PC-9 (cell line): Measurements from ENCODE around the gene PPL. TPM values are rescaled to one million over a fixed set of nuclear protein-coding genes. Genes with fewer than 3 reads are reported as not detected.

Experiments used
- BruUV-seq: library from RNA; stranded (reverse); fragments of 400-500 nt; replicated peaks from 2 replicates; lab custom pipeline; 2021; lab: Mats Ljungman, UMichigan
- CTCF ChIA-PET: fragments of 300-600 bp; sonication (Branson Sonifier 250); formaldehyde crosslinking; loops from one replicate; lab custom pipeline; 2022; ENCODE audit warnings: antibody characterized with exemption; lab: Charles Lee
- POLR2A ChIA-PET: fragments of 300-600 bp; sonication (Branson Sonifier 250); formaldehyde crosslinking; loops from one replicate; lab custom pipeline; 2022; ENCODE audit warnings: antibody characterized with exemption; ENCODE audit not compliant: unreplicated experiment; lab: Charles Lee
- DNase-seq, 2 experiments: peaks; one replicate each; pipeline versions ENCODE4 v3.0.0 to v3.0.0-alpha.2; 2015 to 2022; ENCODE audit warnings: mixed read lengths in 1 of 2
- H2AFZ ChIP-seq: fragments of 200-600 bp; sonication (generic); 2 replicates; pipeline ENCODE4 v1.8.1; 2017; ENCODE audit warnings: antibody characterized with exemption
- H3F3A ChIP-seq: fragments of 200-600 bp; sonication (generic); 2 replicates; pipeline ENCODE4 v1.8.1; 2017; ENCODE audit warnings: antibody characterized with exemption, mild to moderate bottlenecking, low read depth; ENCODE audit not compliant: insufficient read depth
- H3K27ac ChIP-seq: fragments of 200-600 bp; sonication (generic); 2 replicates; pipeline ENCODE4 v1.6.1; 2016; ENCODE audit warnings: mixed run types
- H3K27me3 ChIP-seq: fragments of 200-600 bp; sonication (generic); 2 replicates; pipeline ENCODE4 v1.6.1; 2016; ENCODE audit warnings: low read depth, mixed run types; ENCODE audit not compliant: insufficient read depth
- H3K36me3 ChIP-seq: fragments of 200-600 bp; sonication (generic); 2 replicates; pipeline ENCODE4 v1.6.1; 2016; ENCODE audit warnings: low read depth, mixed run types
- H3K4me1 ChIP-seq: fragments of 200-600 bp; sonication (generic); replicated peaks from 2 replicates; pipeline ENCODE4 v1.6.1; 2016; ENCODE audit warnings: mixed run types; ENCODE audit not compliant: insufficient read depth
- H3K4me2 ChIP-seq: fragments of 200-600 bp; sonication (generic); 2 replicates; pipeline ENCODE4 v1.6.1; 2017; ENCODE audit warnings: mixed run types
- H3K4me3 ChIP-seq: fragments of 200-600 bp; sonication (generic); 2 replicates; pipeline ENCODE4 v1.6.1; 2016; ENCODE audit warnings: mixed run types
- H3K79me2 ChIP-seq: fragments of 200-600 bp; sonication (generic); 2 replicates; pipeline ENCODE4 v1.6.1; 2017; ENCODE audit warnings: low read depth, mixed run types
- H3K9me2 ChIP-seq: fragments of 200-600 bp; sonication (generic); 2 replicates; pipeline ENCODE4 v1.8.1; 2017; ENCODE audit warnings: mild to moderate bottlenecking; ENCODE audit not compliant: insufficient read depth
- H3K9me3 ChIP-seq: fragments of 200-600 bp; sonication (generic); 2 replicates; pipeline ENCODE4 v1.8.1; 2016; ENCODE audit warnings: low read depth; ENCODE audit not compliant: insufficient read depth
- H4K20me1 ChIP-seq: fragments of 200-600 bp; sonication (generic); 2 replicates; pipeline ENCODE4 v1.8.1; 2017; ENCODE audit not compliant: insufficient read depth
- EZH2 ChIP-seq: fragments of 200-600 bp; sonication (generic); IDR thresholded peaks from 2 replicates; pipeline ENCODE4 v1.8.0; 2017; ENCODE audit warnings: antibody characterized with exemption, low read depth
- intact Hi-C: fragments of 100-400 bp; cut with micrococcal nuclease; formaldehyde crosslinking; loops from one replicate; pipeline ENCODE4 v1.10.0; 2022; ENCODE audit not compliant: unreplicated experiment
- total RNA-seq: library from RNA; stranded (reverse); gene quantifications from 2 replicates; pipeline ENCODE4 v1.2.3, GENCODE V29; 2021
- TF ChIP-seq, protein P1 (sequence below): fragments of 200-600 bp; sonication (generic); conservative IDR thresholded peaks from 2 replicates; pipeline ENCODE4 v1.6.1; 2017; ENCODE audit warnings: mixed run types, antibody characterized with exemption, mild to moderate bottlenecking, moderate library complexity

PPL gene
- total RNA-seq, 1 experiment from 2014 or later = 187 TPM

DNA sequence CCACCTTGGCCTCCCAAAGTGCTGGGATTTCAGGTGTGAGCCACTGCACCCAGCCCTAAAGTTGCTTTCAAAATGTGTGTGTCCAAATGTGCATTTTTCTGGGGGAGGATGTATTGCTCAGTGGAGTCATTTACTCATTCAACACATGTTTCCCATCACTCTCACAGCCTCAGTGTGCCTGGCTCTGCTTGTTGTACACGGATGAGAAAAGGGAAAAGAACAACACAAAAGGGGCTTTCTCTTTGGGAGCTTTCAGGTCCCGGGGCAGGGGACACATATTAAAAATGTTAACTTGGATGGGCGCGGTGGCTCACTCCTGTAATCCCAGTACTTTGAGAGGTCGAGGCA, 1.7 kb upstream of the PPL start:
- intact Hi-C loops = no loop called here
- Histone ChIP-seq H3K4me3 (no peak overlapping the region), H3K9me2 (no peaks in the 10 kb centered on the region), H2AFZ (no peak overlapping the region), H3K27ac (no peak overlapping the region), H3K4me1 (peaks cover 50% of the 10 kb centered on the region), H3K27me3 (no peaks in the 10 kb centered on the region), H3F3A (peaks cover 24% of the 10 kb centered on the region), H3K79me2 (peaks cover 30% of the 10 kb centered on the region), H3K4me2 (no peak overlapping the region), H3K36me3 (peaks cover 3% of the 10 kb centered on the region; the same call in 1 of the 2 replicates), H4K20me1 (peaks cover 18% of the 10 kb centered on the region), H3K9me3 (no peaks in the 10 kb centered on the region)
- CTCF ChIA-PET = no interaction called here
- TF ChIP-seq, protein P1, sequence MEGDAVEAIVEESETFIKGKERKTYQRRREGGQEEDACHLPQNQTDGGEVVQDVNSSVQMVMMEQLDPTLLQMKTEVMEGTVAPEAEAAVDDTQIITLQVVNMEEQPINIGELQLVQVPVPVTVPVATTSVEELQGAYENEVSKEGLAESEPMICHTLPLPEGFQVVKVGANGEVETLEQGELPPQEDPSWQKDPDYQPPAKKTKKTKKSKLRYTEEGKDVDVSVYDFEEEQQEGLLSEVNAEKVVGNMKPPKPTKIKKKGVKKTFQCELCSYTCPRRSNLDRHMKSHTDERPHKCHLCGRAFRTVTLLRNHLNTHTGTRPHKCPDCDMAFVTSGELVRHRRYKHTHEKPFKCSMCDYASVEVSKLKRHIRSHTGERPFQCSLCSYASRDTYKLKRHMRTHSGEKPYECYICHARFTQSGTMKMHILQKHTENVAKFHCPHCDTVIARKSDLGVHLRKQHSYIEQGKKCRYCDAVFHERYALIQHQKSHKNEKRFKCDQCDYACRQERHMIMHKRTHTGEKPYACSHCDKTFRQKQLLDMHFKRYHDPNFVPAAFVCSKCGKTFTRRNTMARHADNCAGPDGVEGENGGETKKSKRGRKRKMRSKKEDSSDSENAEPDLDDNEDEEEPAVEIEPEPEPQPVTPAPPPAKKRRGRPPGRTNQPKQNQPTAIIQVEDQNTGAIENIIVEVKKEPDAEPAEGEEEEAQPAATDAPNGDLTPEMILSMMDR = no peak
- TF ChIP-seq EZH2 = no peak
- no TSS peak for BruUV-seq
- DNase-seq = peak in 1 of 2 experiments; percentile 5
- POLR2A ChIA-PET = interaction anchor here (0.7 kb wide), 1 partner anchor 20 kb away, joined by 3 read pairs; no protein-coding TSS in a partner anchor

DNA sequence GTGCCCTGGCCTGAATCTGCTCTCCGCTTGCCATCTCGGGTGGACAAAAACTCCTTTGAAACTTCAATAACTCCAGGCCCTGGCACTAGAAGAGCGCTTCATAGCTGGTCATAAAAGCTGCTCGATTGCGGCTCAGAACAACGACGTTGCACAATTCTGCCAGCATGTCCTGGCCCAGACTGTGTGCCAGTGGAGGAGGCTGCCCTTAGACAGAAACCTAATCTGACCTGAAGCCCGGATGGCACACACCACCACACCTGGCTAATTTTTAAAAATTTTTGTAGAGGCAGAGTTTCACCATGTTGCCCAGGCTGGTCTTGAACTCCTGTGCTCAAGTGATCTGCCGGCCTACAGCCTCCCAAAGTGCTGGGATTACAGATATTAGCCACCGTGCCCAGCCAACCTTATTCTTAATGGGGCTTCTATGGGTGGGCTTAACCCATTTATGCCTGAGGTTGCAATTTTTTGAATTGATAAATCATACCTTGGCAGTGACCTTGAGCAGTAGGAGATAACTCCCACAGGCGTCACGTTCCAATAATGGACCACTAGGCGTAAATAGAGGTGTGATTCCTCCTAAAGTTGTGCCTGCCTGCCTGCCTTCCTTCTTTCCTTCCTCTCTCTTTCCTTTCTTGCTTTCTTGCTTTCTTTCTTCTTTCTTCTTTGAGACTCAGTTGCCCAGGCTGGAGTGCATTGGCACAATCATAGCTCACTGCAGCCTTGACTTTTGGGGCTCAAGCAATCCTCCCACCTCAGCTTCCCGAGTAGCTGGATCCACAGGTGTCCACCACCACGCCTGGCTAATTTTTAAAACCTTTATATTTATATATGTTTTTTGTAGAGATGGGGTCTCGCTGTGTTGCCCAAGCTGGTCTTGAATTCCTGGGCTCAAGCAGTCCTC, 1.1 kb upstream of the PPL start:
- peak overlapping the region; percentile 31; the same call in 1 of the 2 replicates for H3K4me3 ChIP-seq
- intact Hi-C loops = loop anchor here (2.0 kb wide), 1 partner anchor 55 kb away; no protein-coding TSS in a partner anchor
- no peaks in the 10 kb centered on the region for H3K27me3 ChIP-seq
- H3K4me2 ChIP-seq = peak overlapping the region; percentile 69
- no peak for DNase-seq
- no TSS peak for BruUV-seq
- ChIA-PET POLR2A (no interaction called here), CTCF (no interaction called here)
- no peak for TF ChIP-seq EZH2
- TF ChIP-seq, protein P1 = no peak
- H2AFZ ChIP-seq = 0 out of 2 replicates have a peak overlapping the region, but pooled peaks have one; percentile 63
- peaks cover 44% of the 10 kb centered on the region for H3K4me1 ChIP-seq
- H3K79me2 ChIP-seq = peaks cover 36% of the 10 kb centered on the region
- no peaks in the 10 kb centered on the region for H3K9me3 ChIP-seq
- H3K9me2 ChIP-seq = no peaks in the 10 kb centered on the region
- H3K36me3 ChIP-seq = peaks cover 6% of the 10 kb centered on the region; the same call in 1 of the 2 replicates
- H3K27ac ChIP-seq = no peak overlapping the region
- peaks cover 24% of the 10 kb centered on the region for H4K20me1 ChIP-seq
- peaks cover 18% of the 10 kb centered on the region for H3F3A ChIP-seq

DNA sequence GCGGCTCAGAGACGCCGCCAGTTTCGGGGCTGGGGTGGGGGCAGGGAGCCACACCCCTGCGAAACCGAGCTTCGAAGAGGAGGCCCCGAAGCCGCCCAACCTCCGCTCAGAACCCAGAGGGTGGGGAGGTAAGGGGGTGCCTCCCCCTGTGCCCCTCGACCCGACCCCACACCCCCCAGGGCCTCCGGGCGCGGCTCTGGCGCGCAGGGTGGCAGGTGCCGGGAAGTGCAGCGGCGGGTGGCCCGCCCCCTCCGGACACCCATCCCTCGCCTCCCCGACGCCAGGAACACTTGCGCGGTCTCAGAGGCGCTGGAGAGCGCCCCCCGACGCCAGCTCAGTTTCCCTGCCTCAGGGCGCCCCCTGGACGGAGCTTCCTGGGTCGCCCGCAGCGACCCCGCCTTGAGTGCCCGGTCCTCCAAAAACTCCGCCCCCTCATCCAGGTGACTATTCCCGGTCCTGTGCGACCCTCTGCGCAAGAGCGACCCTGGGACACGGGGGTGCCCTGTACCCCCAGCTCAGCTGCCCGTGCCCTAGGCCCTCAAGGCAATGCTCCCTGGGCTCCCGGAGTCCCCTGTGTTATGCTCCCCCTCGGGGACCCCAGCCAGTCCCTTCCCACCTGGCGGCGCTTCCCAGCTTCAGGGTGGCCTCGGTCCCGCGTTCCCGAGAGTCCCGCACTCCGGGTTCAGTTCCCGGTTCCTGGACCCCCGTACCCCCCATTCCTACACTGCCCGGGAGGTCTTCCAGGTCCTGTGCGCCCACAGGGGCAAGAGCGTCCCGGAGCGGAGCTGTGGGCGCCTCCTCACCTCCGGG, 562 bp downstream of the PPL start:
- peaks cover 6% of the 10 kb centered on the region; the same call in 1 of the 2 replicates for H3K36me3 ChIP-seq
- BruUV-seq = TSS peak; percentile 36

More for the DNA sequence above, 562 bp downstream of the PPL start:
- POLR2A ChIA-PET = interaction anchor here (0.6 to 1.2 kb wide), 5 partner anchors 8 to 243 kb away, joined by 3 to 6 read pairs (median 4); partner anchors contain the start of gene NUDT16L1
- Histone ChIP-seq H3K4me1 (peaks cover 34% of the 10 kb centered on the region), H3K27me3 (no peaks in the 10 kb centered on the region), H4K20me1 (peaks cover 30% of the 10 kb centered on the region), H3K4me2 (peak overlapping the region; percentile 96), H3K79me2 (peaks cover 50% of the 10 kb centered on the region), H3K27ac (peak overlapping the region; percentile 38; the same call in 1 of the 2 replicates), H3F3A (0 out of 2 replicates have a peak, but pooled peaks cover 5% of the 10 kb centered on the region), H3K4me3 (peak overlapping the region; percentile 99), H3K9me3 (no peaks in the 10 kb centered on the region), H3K9me2 (no peaks in the 10 kb centered on the region), H2AFZ (peak overlapping the region; percentile 76; the same call in 1 of the 2 replicates)
- DNase-seq = peak; percentile 40 to 82
- CTCF ChIA-PET = interaction anchor here (0.6 to 0.7 kb wide), 5 partner anchors 8 to 679 kb away, joined by 3 to 13 read pairs (median 4); partner anchors contain the start of gene ROGDI
- TF ChIP-seq, protein P1 = peak; percentile 58; the same call in 1 of the 2 replicates
- no peak for TF ChIP-seq EZH2
- intact Hi-C loops = loop anchor here (1.0 to 2.0 kb wide), 3 partner anchors 9 to 54 kb away; no protein-coding TSS in a partner anchor
